AG09309 (cell line): Measurements from ENCODE around the gene GRK5.

Experiments used
- DNase-seq: peaks from one replicate; pipeline ENCODE4 v3.0.0-alpha.2; 2010; ENCODE audit warnings: low read depth
- H3K4me3 ChIP-seq: 2 replicates; pipeline ENCODE4 v1.5.1; 2011; ENCODE audit warnings: mild to moderate bottlenecking, low read depth, low read length, moderate library complexity; ENCODE audit not compliant: control insufficient read depth
- TF ChIP-seq, protein P1 (sequence below): IDR thresholded peaks from 2 replicates; pipeline ENCODE4 v1.5.1; 2011; ENCODE audit warnings: mild to moderate bottlenecking, low read depth, low read length, inconsistent platforms; ENCODE audit not compliant: insufficient read depth, control insufficient read depth; ENCODE audit errors: missing control alignments

The GRK5 gene

GRCh38 chr10:119211625-119212441 lies 4.5 kb downstream of the GRK5 start:
- DNase-seq, result no peak
- TF ChIP-seq, protein P1, sequence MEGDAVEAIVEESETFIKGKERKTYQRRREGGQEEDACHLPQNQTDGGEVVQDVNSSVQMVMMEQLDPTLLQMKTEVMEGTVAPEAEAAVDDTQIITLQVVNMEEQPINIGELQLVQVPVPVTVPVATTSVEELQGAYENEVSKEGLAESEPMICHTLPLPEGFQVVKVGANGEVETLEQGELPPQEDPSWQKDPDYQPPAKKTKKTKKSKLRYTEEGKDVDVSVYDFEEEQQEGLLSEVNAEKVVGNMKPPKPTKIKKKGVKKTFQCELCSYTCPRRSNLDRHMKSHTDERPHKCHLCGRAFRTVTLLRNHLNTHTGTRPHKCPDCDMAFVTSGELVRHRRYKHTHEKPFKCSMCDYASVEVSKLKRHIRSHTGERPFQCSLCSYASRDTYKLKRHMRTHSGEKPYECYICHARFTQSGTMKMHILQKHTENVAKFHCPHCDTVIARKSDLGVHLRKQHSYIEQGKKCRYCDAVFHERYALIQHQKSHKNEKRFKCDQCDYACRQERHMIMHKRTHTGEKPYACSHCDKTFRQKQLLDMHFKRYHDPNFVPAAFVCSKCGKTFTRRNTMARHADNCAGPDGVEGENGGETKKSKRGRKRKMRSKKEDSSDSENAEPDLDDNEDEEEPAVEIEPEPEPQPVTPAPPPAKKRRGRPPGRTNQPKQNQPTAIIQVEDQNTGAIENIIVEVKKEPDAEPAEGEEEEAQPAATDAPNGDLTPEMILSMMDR, result no peak
- no peak overlapping the region for H3K4me3 ChIP-seq

DNA sequence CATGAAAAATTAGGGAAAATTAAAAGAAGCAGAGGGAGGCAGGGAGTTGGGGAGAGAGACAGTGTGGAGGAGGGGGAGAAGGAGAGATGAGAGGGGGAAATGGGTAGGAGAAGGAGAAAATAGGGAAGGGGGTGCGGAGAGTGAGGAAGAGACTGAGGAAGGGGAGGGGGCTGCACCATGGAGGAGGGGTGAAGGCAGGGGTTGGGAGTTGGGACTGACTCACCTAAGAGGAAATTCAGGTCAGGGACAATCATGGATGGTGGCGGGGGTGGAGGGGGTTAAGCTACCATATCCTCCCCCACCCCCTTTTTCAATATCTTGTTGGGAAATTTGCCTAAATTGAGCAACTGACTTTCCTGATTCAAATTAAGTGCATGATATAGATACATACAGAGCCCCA lies 8.0 kb downstream of the GRK5 start:
- no peak for DNase-seq
- TF ChIP-seq, protein P1, result no peak

DNA sequence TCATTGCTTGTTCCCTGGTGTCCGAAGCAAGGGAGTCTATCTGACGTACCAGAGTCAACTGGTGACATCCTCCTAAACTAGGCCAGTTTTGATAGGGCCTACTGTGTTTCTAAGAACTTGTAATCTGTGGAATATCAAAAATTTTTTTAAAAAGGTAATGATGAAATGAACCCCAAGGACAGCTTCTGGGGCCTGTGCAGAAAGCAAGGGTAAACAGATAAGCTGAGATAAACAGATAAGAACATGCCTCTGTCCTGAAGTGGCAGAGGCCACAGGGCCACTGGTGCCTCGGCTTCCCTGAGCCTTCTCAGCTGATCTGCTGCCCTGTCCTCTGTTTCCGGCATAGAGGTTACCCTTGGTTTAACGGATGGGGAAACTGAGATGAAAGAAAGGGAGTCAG lies 8.8 kb downstream of the GRK5 start:
- no peak for DNase-seq
- H3K4me3 ChIP-seq, result no peak overlapping the region
- TF ChIP-seq, protein P1, result no peak

More for the DNA sequence above, 8.0 kb downstream of the GRK5 start:
- H3K4me3 ChIP-seq, result no peak overlapping the region

- no peak for DNase-seq
- TF ChIP-seq, protein P1, result no peak
- H3K4me3 ChIP-seq, result no peak overlapping the region
Measured at GRCh38 chr10:119217401-119217800, 10.0 kb downstream of the GRK5 start.

- no peak for DNase-seq
- TF ChIP-seq, protein P1, result no peak
- no peak overlapping the region for H3K4me3 ChIP-seq
Measured at GRCh38 chr10:119217991-119218490, 10.7 kb downstream of the GRK5 start.

GRCh38 chr10:119219871-119220270 lies 12.5 kb downstream of the GRK5 start:
- no peak overlapping the region for H3K4me3 ChIP-seq
- TF ChIP-seq, protein P1, result no peak
- no peak for DNase-seq

DNA sequence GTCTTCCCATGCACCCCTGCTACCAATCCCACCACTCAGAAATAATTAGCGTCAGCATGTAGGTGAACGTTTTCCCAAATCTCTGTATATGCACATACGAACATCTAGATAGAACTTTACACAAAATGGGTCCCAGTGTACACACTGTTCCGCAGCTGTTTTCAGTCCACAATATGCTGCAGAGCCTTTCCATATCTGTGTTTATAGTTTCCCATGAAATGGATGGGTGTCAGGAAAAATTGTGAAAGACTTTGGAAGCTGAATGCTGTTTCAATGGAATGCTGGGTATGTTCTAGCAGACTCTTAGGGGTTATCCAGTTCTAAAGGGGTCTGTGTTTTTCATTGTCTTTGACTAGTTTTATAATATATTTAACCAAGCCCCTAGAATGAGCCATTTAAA lies 13.8 kb downstream of the GRK5 start:
- no peak overlapping the region for H3K4me3 ChIP-seq
- no peak for DNase-seq
- TF ChIP-seq, protein P1, result no peak
